ENCODE measurements around the gene TSPAN3.

TSPAN3 gene

DNA sequence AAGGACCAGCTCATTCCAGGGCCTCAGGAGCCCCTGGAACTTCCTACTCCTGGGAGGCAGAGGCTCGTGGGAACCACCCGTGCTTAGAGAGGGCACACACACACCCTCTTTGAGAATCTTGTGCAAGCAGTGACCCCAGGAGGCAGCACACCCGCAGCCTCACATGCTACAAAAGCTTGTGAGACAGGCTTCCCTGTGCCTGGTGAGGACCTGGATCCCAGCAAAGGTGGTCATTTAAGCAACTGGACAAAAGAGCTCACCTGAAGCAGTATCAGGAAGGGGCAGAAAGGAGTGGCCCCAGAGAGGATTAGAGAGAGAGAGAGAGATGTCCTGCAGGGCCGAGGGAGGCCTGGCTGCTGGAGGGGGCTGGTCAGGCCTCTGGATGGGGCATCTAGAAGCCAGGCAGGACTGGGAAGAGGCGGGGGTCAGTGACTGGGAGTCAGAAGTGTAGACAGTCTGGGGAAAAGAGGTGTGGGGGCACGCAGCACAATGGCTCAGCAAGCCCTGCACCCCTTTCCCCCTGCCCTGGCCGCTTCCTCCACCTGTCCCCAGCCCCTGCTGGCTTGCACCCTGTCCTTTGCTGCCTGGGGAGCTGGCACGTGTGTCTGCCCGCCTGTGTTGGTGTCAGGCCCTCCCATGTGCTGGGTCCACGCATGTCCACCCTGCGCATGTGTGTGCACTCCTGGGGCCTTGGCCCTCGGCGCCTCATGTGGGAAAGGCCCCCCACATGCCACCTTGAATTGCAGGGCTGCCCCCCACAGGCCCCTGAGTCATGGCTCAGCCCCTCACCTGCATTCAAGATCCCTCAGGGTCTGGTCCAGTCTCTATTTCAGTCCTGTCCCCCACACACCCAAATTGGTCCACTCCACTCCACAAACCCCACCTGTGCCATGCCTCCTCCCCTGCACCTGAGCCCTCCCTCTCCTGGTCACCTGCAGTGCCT lies 36.9 kb downstream of the TSPAN3 start:
- no peak for DNase-seq (ENCODE audit: low spot score)

DNA sequence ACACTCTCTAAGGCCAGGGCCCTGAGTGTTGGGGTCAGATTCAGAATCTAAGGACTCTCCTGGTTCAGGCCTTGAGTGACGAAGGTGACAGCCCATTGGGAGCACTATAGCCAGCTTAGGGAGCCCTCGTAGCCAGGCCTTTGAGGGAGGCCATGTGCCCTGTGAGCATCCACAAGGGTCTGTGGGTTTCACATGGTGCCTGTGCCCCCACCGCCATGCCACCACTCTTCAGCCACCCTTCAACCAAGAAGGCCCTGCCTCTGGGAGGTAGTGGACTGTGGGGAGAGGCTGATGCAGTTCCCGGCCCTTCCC lies 37.5 kb downstream of the TSPAN3 start:
- DNase-seq (ENCODE audit: low spot score), result no peak

DNA sequence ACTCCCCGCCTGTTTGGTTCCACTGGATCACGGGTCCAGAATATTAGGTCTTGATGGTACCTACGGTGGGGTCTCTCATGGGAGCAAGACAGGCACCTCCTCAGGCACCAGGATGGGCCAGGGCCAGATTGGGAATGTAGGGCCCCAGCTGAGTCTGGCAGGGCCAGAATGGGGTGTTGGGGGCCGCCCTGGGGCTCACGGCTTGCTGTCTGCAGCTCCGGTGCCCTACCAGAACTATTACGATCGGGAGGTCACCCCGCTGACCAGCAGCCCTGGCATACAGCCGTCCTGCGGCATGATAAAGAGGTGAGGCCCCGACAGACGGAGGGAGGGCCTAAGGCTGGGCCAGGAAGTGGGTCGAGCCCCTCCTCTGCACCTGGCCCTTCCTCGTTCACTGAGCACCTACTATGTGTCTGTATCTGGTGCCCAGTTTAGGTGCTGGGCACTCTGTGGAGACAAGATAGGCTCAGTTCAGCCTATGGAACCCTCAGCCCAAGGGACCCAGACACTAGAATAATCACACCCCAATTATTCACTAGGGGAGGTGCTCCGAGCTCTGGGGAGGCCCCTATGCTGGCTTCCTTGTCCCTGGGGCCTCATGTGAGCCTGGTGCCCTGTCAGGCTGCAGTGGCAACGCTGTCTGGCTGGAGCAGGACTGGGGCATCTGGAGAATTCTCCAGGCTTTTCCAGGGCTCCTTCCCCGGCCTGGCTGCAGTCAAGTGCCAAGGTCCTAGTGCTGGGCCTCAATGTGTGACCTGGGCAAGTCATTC lies 38.1 kb downstream of the TSPAN3 start:
- DNase-seq (ENCODE audit: low spot score), result no peak

DNA sequence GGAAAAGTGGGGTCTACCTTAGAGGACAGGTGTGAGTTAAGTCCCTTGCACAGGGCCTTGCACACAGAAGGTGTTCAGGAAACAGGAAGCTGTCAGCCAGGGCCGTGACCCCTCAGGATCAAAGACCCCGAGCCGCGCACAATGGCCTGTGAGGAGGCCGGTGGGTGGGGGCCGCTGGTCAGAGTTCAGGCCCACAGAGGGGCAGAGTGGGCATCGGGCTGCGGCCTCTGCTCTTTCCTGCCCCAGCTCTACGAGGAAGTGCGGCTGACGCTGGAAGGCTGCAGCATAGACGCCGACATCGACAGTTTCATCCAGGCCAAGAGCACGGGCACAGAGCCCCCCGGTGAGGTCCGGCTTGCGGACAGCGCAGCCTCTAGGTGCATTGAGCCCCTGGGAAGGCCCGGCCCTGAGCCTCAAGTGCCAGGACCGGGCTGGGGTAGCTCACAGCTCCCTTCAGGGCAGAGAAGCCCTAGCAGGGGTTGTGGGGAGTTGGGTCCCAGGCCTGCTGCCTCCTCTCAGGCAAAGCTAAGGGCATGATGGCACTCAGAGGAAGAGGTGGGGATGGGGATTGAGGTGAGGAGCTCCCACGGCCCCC lies 38.8 kb downstream of the TSPAN3 start:
- no peak for DNase-seq (ENCODE audit: low spot score)

DNA sequence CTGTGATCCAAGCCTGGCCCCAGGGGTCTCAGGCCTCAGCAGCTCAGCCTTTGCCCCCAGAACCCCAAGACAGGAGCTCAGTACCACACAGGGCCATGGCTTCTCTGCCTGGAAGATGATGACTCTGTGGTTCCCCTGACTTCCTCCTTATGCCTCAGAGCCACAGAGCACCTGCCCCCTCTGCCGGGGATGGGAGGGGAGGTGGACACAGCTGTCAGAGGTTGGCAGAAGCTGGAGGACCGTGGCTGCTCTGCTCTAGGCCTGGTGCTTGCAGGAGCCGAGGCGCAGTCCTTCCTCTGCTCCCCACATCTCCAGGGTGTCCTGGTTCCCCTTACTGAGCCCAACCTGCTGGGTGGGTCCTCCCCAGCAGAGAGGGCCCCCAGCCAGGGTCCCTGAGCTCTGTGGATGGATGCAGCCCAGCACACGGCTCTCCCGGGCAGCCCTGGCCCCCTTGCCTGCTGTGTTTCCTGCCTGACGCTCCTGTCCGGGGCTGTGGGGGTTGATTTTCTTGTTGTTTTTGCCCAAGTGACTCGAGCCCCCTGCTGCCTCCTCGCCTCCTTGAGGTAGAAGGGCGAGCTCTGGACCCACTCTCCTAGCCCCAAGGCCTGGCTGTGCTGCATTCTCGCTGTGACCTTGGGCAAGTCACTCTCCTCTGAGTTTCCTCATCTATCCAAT lies 39.4 kb downstream of the TSPAN3 start:
- DNase-seq (ENCODE audit: low spot score), result peak; percentile 37

DNA sequence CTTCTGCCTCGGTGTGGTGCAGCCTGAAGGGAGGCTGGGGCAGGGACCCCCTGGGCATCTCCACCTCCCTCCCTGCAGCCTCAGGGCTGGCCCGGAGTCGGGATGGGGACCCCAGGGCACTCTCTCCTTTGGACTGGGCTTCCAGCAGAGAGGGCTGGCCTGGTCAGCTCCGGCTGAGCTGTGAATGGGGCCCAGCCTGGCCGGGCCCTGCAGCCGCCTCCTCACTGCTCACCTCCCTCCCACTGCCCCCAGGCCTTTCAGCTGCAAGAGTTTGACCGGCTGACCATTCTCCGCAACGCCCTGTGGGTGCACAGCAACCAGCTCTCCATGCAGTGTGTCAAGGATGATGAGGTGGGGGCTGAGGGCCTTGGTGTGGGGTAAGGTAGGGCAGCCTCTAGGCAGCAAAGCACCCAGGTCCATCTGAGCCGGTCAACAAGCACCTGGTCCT lies 40.0 kb downstream of the TSPAN3 start:
- no peak for DNase-seq (ENCODE audit: low spot score)

DNA sequence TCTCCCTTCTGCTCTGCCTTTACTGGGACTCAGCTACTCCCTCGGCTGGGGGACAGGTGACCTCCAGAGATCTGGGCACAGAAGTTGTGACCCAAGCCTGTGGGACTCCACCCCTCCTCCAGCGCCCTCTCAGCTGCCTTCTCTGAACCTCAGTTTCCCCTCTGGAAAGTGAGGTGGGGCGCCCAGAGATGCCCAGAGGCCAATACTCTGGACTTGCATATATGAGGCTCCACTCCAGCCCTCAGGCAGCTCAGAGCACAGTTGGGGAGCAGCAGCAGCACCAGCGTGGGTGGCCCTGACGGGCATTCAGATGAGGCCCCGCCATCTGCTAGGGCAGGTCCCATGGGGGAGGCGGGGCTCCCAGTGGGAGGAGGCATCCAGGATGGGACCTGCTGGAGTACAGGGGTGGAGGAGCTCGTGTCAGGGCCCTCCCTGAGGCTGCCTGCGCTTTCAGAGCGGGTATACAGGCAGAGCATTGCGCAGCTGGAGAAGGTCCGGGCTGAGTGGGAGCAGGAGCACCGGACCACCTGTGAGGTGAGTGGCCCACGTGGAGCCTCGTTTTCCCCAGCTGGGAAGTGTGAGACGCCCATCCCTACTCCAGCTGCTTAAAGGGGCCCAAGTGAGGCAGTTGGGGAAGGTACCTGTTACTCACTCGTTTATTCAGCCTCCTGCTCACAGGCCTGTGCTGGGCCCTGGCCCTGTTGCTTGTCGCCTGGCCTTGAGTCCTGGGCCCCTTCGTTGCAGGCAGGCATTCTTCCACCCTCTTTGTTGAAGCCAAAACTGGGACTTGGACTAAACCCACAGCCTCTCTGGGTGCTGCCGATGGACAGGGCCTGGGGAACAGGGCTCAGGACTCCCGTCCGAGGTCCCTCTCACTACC lies 40.6 kb downstream of the TSPAN3 start:
- no peak for DNase-seq (ENCODE audit: low spot score)

DNA sequence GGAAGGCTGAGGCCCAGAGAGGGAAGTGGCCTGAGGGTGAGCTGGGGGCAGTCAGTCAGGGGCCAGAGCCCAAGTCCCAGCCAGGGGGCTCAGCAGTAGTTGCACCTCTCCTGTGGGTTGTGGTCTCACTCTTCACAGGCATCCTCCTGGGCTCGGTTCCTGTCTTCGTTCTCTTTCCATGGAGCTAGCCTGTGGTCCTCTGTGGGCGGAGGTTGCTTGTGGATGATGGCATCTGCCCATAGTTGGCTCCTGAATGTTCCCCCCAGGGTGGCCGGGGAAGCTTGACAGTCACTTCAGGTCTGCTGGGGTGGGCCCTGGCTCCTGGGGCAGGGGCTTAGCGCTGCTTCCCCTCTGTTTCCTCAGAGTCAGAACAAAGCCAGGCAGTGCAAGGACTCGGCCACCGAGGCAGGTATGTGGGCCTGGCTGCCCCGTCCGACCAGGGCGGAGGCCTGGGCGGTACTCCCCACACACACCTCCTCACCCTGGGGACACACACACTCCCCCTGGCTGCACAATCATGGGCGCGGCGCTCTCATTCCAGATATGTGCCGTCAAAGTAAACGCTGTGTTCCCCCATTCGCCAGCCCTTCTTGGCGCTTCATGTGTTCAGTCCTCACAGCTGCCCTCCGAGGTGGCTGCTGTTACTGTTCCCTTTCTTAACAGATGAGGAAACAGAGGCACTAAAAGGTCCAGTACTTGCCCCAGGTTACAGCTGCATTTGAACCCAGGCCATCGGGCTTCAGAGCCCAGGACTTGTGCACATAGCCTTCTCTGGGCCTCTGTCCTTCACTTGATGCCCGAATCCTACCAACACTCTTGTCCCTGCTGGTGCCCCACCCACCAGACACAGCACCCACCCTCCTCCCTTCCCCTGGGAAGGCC lies 41.5 kb downstream of the TSPAN3 start:
- no peak for DNase-seq (ENCODE audit: low spot score)

DNA sequence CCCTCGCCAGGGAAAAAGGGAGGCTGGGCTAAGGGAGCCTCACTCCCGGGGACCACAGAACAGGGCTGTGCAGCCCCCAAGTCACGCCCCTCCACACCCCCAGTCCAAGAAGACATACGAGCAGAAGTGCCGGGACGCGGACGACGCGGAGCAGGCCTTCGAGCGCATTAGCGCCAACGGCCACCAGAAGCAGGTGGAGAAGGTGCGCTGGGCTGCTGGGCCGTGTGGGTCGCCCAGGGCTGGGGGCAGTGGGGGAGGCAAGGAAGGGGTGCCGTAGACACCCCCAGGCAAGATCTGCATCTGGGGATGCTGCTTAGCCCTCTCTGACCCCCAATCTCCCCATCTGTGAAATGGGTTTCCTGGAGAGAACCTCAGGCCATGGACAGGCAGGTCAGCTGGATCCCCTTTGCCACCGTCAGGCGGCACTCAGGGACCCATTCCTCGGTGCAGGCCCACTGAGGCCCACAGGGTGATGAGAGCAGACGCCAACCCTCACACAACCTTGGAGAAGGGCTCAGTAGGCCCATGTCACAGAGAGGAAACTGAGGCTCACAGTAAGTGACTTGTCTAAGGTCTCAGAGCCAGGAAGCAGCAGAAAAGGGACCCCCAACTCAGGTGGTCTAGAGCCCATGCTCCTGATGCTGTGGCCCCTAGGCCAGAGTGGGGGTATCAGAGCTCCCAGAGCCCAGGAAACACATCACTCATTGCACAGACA lies 42.3 kb downstream of the TSPAN3 start:
- DNase-seq (ENCODE audit: low spot score), result no peak

DNA sequence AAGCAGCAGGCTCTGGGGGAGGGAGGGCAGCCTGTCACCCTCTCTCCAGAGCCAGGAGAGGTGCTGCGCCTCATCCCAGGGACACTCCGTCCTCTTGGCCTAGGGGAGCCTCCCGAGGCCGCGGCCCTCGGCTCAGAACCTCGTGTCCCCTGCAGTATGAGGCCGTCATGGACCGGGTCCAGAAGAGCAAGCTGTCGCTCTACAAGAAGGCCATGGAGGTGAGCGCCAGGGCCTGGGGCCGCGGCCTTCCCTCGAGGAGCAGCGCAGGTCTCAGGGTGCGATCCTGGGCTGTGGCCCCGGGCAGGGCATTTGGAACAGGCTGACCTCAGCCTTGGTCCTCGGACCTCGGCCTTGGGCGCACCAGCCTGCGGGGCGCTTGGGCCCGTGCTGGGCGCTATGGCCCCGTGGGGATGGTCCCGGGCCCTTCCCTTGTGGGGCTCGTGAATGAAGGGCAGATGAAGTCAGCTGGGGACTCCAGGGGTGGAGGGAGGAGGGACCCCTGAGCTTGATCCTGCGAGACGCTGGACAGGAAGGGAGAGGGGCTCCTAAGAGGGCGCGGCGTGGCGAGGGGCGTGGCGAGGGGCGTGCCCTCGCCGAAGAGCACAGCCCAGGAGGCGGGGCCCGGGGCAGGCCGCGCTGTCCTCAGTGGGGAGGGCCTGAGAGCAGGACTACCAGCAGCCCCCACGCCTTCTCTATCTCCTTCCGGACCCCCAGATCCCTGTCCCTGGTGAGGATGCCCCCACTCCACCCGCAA lies 43.0 kb downstream of the TSPAN3 start:
- DNase-seq (ENCODE audit: low spot score), result no peak

DNA sequence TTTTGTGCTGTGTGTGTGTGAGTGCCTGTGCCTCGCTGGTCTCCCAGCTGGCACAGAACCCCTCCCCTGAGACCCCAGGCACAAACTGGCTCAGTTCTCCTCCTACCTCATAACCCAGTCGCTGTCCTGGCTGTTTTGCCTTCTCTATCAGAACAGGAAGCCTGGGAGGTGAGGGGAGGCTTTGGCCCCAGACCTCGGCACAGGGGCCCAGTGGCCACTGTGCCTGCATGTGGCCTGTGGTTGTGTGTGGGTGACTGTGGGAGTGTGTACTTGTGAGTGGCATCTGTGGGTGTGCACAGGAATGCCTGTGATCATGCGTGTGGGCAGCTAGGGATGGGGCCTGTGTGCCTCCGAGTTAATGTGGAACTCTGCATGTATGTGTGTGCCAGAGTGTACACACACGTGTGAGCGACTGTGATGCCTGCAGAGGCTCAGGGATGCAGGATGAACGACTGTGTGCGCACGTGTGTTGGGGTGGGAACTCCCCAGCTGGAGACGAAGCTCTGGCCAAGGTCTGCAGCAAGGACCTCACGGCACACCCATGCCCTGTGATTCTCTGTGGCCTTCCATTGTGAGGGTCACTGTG lies 43.7 kb downstream of the TSPAN3 start:
- no peak for DNase-seq (ENCODE audit: low spot score)

DNA sequence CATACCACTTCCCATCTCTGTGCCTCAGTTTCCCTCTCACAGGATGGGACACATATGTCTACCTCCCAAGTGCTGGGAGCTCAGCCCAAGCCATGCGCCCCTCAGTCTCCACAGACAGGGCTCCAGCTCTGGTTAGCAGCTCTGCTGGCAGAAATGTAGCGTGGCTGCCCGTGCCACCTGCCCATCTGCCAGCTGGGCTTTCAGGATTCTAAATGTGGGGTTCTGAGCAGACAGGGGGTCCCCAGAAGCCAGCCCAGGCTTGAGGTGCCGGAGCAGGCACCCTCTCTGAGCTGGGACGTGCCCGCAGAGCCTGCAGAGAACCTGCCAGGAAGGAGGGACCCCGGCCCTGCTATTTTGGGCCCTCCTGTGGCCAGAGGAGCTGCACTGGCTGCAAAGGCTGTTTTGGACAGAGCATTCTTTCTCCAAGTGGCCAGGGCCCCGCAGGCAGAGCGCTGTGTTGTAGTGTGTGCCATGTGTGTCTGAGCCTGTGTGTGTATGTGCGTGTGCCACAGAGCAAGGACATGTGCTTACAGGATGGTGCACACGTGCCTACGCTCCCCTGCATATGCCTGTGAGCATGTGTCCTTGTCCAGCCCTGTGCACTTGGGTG lies 44.3 kb downstream of the TSPAN3 start:
- DNase-seq (ENCODE audit: low spot score), result no peak

DNA sequence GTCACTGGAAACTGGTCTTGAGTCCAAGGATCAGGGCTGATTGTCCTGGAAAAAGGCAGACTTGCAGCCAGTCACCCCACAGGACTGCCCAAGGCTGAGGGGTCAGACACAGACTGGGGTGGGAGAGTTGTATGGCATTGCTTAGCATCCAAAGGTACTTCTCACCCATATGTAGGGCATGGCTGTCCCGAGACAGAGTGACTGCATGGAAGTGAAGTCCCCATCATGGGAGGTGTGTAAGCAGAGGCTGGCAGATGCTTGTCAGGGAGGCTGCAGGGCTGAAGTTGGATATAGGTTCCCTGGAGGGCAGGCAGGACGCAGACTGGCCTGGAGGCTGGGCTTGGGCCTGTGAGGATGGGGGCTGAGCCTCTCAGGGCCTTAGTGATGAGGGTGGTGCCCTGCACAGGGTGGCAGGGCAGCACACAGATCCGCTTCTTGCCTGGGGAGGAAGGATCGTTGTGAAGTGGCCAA lies 44.9 kb downstream of the TSPAN3 start:
- no peak for DNase-seq (ENCODE audit: low spot score)

DNA sequence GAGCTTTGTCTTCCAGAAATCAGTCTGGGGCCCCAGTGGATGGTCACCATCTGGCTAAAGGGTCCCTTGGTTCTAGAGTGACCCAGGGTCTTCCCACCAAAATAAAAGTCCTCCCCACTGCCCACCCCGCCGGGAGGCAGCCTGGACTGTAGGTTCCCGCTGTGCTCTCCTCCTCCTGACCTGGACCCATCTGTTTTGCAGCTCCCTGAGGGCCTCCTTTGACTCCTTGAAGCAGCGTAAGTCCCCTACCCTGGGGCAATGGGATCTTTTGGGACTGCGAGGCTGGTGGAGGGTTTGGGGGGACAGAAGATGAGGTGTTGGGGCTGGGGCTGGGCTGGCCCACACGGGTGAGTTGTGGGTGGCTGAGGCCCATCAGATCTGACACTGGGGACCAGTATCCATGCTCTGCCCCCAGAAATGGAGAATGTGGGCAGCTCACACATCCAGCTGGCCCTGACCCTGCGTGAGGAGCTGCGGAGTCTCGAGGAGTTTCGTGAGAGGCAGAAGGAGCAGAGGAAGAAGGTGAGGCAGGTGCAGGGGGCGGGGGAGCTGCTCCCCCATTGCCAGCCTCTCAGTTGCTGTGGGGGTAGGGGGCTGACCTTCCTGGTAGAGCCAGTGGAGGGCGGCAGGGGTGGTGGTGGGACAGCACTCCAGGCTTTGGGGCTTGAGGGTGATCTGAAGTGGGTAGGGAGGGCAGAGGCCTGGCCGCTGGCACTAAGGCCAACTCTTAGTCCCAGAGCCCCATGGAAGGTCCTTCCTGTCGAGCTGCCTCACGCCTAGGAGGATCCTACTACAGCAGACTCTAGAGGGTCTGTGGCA lies 45.6 kb downstream of the TSPAN3 start:
- no peak for DNase-seq (ENCODE audit: low spot score)

DNA sequence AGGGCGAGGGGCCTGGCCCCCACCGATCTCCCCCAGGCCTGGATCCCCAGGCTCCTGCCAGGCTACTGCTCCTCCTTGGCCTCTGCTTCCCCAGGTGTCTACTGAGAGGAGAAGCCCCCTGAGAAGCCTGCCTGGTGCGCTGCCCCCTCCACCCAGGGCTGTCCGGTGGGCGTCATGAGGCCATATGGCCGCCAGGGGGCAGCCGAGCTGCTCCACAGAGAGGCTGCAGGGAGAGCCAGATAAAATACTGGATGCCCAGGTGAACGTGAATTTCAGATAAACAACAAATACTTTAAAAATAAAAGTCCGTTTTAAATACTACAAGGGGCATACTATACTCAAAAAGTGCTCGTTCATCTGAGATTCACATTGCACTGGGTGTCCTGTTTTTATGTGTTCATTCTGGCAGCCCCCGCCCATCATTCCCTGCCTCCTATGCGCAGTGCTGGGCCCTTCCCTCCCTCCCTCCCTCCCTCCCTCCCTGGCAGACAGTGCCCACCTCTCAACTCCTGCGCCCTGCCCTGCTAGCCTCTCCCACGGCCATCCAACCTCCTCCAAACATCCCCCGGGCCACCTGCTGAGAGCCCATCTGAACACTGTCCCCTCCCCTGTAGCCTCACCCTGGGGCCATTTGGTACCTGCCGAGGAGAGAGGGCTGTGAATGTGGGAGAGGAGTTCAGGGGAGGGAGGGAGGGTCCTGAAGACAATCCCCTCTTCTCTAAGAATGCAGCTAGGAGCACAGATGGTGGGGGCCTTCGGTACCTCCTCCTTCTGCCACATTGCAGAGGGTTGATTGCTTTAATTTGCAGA lies 46.4 kb downstream of the TSPAN3 start:
- peak; percentile 53 for DNase-seq (ENCODE audit: low spot score)

DNA sequence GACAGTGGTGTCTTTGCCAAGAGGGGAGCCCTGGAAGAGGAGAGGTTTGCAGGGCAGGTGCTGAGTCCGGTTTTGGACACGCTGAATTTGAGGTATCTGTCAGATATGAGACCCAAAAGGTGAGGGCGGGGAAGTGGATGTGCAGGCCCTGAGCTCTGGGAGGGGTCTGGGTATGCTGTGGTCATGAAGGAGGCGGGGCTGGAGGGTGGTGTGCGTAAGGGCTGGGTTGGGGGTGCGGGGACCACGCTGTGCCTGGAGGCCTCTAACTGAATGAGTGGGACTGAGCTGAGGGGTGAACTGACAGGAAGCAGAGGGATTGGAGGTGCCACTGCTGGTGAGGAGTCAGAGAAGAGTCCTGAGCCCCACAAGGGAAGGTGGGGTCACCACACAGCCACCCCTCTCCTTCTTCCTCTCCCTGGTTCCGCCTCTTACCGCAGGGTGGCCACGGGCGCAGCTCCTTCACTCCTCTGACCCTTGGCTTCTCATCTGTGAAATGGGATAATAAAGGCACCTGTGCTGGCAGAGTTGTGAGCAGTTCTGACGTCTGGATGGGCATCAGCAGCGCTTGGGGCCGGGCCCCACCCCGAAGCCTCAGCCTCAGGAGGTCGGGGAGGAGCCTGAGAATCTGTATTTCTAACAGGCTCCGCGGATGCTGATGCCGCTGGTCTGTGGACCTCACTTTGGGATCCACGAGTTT lies 47.2 kb downstream of the TSPAN3 start:
- no peak for DNase-seq (ENCODE audit: low spot score)

All from kidney tubule cell (primary cell).